Caki2 (cell line): ENCODE results near the gene MEGF6. TPM values are rescaled to one million over a fixed set of nuclear protein-coding genes. Genes with fewer than 3 reads are reported as not detected.
A peak's percentile ranks its signal among the peaks of the same experiment; 100 is the strongest.

Experiments
- DNase-seq: peaks from one replicate; pipeline ENCODE4 v3.0.0-alpha.2; 2015; ENCODE audit warnings: low read depth
- in situ Hi-C: cut with HindIII; loops from 2 replicates; pipeline ENCODE4 v1.10.0; 2016; ENCODE audit warnings: low sequenced_read_pairs, low pct_unique_long_range_greater_than_20kb, mixed read lengths
- total RNA-seq: library from RNA; depleted of rRNA; stranded (reverse); fragments of >200 nt; shearing (Covaris generic); gene quantifications from 2 replicates; pipeline ENCODE4 v1.2.3, GENCODE V29; 2014; ENCODE audit warnings: low replicate concordance

MEGF6 gene
- total RNA-seq, 1 experiment from 2014 or later: 21.0 TPM

DNA sequence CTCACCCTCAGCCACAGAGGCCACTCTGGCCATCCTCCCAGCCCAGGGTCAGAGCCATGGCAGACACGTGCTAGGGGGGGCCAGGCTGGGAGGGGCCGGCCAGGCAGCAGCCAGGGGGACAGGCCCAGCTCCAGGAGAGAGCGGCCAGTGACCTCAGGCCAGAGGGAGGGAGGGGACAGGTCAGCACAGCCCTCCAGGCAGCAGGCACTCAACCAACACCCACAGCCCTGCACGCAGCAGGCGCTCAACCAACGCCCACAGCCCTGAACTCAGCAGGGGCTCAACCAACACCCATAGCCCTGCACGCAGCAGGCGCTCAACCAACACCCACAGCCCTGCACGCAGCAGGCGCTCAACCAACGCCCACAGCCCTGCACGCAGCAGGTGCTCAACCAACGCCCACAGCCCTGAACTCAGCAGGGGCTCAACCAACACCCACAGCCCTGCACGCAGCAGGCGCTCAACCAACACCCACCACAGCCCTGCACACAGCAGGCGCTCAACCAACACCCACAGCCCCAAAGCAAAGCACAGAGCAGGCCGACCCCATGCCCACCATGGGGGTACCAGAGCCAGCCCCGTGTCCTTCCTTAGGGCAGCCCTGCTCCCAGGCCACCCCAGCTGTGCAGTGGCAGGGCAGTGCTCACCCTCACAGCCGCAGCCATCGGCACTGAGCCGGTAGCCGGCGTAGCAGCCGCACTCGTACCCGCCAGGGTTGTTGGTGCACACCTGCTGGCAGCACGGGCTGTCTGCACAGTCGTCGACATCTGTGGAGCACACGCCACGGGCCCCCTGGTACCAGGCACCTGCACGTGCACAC lies 101.0 kb downstream of the MEGF6 start:
- DNase-seq: peak; percentile 14
- in situ Hi-C loops: no loop called here

DNA sequence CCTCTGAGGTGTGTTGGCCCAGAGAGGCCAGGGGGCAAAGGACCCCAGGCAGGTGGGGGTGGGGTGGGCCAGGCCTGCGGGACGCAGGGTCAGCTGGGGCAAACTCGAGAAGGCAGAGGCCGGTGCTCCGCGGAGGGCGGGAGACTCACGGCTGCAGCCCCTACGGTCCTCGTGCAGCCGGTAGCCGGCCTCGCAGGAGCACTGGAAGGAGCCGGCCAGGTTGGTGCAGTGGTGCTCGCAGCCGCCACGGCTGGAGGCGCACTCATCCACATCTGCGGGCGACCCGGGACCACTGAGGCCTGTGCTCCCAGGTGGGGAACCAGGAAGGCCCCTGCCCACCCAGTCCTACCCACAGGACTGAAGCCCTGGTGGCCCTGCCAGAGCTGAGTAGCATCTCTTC lies 101.6 kb downstream of the MEGF6 start:
- in situ Hi-C loops: no loop called here
- DNase-seq: no peak

DNA sequence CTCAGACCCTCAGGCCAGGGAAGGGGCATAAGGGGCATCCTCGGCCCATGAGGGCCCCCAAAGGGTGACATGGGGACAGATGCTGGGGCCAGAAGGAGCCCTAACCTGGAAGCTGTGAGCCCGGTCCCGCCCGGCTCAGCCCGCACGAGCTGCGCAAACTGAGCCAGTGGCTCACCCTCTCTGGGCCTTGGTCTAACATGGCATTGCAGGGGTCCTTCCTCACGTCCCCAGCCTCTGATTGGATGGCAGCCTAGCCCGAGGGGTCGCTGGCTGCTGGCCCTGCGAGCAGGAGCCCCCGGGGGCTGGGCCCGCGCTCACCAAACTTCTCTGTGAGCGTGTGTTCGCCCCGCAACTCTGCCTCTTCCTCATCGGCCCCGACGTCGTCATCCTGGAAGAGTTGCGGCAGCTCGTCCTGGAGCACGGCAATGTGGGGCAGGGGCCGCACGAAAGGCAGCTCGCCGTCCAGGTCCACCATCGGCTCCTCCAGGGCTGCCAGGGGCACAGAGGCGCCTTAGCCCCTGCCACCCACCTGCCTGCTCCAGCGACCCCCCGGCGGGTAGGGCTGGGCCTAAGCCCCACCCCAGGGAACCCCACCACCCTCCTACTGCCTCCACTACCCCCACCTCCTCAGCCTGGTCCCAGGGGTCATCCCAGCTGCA lies 102.4 kb downstream of the MEGF6 start:
- no peak for DNase-seq
- in situ Hi-C loops: no loop called here

DNA sequence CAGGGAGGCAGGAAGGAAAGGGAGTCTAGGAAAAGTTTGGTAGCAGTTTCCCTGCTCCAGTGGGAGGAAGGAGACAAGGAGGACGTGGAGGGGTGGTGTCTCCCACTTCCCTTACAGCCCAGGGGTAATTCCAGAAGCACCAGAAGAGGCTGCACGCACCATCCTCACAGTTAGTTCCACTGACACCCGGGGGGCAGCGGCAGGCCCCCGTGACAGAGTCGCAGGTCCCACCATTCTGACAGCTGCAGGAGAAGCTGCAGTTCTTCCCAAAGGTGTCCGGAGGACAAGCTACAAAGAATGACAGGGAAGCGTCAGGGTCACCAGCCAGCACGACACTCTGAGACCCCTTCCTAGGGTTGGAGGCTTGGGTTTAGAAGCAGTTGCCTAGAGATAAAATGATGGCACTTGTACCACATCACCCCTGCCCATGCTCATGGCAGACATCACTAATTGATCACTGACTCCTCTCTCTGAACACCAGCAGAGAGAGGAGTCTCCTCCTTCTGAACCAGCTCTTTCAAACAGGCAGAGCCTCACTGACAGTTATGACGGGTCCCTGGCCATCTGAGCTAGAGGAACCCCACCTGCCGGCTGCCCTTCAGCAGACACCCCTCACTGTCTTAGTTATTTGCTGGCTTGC lies 103.6 kb downstream of the MEGF6 start:
- in situ Hi-C loops: no loop called here
- DNase-seq: no peak

DNA sequence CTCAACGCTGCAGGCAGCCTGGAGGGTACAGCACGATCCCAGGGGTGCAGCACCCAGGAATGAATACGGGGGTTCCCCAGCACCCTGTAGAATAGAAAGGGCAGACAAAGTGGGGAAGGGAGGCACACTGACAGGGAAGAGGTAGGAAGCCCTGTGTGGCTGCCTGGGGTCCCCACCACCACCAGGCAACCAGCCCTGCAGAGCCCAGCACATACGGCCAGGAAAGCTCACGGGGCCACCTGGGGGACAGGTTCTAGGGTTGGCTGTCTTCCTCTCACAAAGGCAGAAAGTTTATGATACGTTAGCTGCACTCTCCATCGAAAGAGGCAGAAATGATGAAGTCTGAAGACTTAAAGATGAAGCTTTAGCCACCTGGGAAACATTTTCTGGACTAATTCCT lies 104.4 kb downstream of the MEGF6 start:
- in situ Hi-C loops: no loop called here
- DNase-seq: no peak

DNA sequence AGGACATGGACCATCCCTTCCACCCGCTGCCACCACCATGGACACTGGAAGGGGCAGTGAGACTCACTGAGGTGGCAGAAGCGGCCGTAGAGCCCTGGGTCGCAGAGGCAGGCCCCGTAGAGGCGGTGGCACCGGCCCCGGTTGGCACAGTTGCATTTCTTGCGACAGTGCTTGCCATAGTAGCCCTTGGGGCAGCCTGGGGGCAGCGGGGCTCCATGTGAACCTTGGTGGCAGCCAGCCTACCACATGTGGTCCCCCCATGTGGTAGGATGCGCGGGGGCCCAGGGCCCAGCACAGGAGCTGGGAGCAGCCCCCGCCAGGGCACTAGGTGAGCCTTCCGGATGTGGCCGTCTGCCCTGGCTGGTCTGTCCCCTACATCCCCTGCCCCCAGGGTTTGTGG lies 105.3 kb downstream of the MEGF6 start:
- no peak for DNase-seq
- in situ Hi-C loops: no loop called here

DNA sequence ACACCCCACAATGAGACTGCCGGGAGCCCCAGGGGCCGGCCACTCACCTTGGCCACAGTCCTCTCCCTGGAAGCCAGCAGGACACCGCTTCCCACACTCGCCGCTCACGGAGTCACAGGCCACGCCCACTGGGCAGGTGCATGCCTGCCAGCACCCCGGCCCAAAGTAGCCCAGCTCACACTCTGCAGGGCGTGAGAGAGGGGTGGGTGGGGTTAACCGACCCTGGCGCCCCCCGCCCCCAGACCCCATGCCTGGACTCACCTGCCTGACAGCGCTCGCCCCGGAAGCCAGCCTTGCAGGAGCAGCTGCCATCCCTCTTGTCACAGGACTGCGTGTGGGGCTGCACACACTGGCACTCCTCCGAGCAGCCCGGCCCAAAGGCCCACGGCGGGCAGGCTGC lies 106.1 kb downstream of the MEGF6 start:
- no peak for DNase-seq
- in situ Hi-C loops: no loop called here

DNA sequence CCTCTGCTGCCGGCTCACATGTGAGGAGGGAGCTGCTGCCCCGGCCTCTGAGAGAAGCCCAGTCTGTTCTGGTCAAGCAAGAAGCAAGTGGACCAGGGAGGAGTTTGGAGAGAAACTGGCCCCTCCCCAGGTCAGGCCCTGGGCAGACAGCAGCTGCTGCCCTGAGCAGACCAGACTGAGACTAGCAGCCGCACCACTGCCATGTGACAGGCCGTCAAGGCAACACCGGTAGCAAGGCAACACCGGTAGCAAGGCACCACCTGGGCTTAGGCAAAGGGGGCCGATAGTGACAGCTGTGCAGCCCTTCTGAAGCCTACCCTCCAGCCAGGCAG lies 106.5 kb downstream of the MEGF6 start:
- DNase-seq: no peak
- in situ Hi-C loops: no loop called here

DNA sequence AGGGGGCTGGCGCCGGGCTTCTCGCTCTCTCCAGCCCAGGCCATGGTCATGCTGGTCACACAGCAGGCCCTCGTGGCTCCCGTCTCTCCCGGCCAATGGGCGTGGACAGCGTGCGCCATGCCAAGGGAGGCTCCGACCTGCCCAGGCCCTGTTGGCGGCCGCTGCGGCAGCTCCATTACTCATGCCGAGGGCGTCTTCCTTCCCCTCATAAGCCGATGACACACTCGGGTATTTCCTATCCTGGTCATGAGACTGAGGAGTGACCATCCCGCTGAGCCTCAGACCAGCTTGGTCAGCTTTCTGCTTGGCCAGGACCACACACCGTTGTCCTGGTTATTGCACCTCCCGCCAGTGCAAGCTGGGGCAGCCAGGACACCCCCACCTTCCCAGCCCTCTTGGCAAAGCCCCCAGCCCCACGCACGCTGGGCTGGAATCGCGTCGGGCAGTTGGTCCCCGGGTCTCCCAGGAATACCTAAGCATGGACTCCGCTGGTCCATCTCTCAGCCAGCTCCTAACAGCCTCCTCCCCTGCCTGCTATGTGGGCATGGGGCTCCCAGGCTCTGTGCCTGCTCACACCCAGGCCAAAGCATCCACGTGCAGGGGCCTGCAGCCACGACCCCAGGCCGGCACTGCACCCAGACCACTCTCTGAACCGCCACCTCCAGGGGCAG lies 107.0 kb downstream of the MEGF6 start:
- in situ Hi-C loops: no loop called here
- peak; percentile 94 for DNase-seq

DNA sequence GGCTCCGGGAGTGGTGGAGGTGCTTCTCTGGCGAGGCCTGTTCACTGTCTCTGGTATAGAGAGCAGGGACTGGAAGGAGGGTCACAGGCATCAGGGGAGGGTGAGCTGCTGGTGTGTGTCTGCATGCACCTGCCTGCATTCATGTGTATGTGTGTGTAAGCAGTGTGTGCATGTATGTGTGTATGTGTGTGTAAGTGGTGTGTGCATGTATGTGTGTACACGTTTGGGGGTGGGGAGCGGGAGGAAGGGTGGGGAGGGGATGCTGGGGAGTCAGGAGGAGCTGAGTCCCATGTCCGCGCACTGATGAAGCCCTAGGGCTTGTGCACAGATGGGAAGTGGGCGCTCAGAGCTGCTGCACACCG lies 107.8 kb downstream of the MEGF6 start:
- in situ Hi-C loops: no loop called here
- DNase-seq: no peak

DNA sequence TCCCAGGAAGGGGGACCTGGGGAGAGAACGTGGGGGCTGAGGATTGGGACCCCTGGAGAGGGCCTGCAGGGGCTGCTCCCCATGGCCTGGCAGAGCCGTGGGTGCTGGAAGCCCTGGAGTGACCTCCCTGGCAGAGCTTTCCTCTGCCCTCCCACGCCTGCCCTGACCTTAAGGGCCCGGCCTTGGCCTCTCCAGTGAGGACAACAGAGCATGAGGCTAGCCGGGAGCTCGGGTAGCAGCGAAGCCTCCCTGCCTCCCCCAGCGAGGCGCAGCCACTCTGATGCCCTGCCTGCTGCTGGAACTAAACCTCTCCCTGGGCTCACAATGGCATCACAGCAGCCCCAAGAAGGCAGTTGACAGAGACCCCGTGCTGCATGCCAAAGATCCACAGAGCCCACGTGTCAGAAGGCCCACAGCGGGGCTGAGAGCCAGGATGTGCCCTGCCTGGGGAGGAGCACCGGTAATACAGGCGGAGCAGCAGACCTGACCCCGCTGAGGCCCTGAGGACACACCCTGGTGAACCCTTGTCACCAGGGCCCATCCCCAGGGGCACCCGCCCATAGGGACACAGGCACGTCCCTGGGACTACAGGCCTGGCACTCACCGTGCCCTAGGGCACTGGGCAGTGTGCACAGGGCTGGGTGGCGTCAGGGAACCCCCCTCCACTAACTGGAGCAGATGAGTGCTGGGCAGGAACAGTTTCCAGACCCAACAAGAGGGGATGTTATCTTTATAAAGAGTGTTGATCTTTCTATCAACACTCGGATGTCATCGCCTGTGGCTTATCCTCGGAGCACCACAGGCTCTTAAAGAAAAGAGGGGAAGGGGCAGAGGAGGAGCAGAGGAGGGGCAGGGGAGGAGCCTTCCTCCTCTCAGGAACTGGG lies 108.4 kb downstream of the MEGF6 start:
- in situ Hi-C loops: no loop called here
- no peak for DNase-seq

DNA sequence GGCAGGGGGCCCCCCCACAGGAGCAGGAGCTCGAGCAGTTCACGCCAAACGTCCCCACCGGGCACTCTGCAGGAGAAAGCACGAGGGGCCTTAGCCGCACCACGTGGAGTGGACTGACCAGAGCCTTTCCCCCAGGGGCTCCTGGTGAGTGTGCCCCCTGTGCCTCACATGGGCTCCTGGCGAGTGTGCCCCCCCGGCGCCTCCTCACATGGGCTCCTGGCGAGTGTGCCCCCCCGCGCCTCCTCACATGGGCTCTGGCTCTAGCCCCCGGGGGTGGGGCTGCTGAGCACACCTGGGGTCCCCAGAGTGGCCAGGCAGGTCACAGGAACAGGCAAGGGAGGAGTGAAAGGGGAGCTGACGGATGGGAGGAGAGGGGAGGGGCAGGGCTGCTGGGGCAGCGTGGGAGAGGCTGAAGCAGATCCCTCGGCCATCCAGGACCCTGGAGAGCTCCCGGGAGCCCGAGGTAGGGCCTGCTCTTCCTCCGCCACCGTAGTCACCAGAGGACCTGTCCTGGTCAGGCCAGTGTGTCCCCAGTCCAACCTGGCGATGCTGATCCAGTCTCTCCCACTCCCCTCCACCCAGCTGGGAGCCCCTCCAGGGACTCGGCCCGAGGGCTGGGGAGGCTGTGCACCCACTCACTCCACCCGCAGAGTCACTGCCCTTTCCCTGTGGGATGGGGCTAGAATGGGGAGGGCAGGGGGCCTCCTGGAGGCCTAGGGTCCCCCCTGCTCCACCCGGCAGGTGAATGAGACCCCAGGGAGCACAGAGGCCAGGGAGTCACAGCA lies 109.3 kb downstream of the MEGF6 start:
- peak; percentile 40 for DNase-seq
- in situ Hi-C loops: no loop called here

DNA sequence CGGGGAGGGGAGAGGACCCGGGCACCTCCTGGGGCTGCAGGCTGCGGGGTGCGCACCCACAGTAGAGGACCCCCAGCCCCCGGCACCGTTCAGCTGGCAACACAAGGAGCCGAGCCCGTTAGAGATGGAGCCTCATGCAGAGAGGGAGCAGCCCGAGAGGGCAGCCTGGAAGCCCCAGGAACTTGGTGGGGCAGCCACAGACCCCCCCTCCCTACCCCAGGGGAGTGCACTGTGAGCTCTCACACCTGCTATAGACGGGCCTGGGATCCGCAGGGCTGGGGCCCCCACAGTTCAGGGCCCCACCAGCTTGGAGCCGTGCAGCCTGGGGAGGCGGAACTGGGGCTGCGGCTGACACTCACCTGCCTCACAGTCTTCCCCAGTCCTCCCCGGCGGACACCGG lies 109.9 kb downstream of the MEGF6 start:
- in situ Hi-C loops: no loop called here
- DNase-seq: no peak

DNA sequence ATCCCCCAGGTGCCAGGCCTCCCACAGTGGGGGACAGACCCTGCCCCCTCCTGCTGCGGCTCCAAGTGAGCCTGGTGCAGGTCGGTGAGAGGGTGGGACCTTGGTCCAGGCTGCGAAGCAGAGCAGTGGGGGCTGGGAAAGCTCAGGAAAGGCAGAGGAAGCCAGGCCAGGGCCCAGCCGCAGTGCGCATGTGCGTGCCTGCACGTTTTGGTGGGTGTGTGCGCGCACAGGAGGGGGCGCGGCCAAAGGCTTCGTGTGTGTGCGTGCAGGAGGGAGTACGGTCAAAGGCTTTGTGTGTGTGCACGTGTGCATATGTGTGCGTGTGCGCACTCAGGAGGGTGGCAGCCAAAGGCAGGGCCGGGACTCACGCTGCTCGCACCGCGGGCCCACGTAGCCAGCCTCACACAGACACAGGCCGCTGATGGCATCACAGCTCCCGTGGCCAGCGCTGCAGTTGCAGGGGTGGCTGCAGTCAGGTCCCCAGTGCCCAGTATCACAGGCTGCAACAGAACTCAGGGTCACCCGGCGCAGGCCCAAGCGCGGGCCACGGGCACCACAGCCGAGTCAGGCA lies 111.0 kb downstream of the MEGF6 start:
- DNase-seq: no peak
- in situ Hi-C loops: no loop called here

DNA sequence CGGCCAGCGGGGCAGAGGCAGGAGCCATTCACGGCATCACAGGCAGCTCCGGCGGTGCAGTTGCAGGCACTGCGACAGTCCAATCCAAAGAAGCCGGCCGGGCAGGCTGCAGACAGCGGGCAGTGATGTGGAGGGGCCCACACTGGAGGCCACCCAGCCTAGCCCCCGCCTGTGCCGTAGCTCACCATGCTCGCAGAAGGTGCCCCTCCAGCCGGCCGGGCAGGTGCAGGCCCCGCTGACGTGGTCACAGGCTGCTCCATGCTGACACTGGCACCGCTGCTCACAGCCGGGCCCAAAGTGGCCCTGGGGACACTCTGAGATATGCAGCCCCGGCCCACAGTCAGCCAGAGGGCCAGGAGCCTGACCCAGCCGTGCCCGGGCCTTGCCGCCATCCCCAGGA lies 111.7 kb downstream of the MEGF6 start:
- in situ Hi-C loops: no loop called here
- DNase-seq: no peak

DNA sequence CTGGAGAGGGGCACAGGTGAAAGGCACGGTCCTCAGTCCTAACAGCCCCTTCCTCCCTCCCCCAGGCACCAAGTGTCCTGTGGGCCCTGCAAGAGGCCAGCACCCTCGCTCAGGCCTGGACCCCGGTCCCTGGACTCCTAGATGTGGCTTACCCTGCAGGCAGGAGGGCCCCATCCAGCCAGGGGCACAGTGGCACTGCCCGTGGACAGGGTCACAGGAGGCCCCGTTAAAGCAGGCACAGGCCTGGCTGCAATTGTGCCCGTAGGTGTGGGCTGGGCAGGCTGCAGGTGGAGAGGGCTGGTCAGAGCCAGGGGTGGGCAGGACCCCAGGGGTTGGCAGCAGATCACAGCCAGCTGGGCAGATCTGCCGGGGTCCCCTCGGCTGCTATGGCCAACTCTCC lies 112.3 kb downstream of the MEGF6 start:
- in situ Hi-C loops: no loop called here
- DNase-seq: no peak

DNA sequence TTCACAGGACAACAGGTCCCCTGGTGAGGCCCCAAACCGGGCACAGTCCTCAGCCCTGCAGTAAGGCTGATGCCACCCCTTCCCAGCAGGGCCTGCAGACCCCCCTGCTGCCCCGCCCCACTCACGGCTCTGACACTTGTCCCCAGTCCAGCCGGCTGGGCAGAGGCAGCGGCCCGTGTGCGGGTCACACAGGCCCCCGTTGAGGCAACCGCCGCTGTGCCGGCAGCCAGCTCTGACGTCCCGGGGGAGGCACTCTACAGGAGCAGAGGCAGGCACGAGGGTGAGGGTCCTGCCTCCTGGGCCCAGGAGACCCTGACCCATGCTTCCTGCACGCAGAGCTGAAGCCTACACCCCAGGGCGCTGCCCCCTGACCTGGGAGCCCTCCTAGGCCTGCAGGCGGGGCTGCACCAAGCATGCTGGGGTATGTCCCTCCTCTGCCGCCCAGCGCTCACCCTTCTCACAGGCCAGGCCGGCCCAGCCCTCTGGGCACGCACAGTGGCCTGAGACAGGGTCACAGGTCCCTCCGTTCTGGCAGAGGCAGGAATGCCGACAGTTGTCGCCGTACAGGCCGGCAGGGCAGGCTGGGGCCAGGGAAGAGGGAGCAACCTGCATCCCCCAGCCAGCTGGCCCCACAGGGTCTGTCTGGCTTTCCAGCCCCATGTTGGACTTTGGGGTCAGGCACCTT lies 112.9 kb downstream of the MEGF6 start:
- DNase-seq: no peak
- in situ Hi-C loops: no loop called here
